HG02973 (cell line): ENCODE measurements around the gene MICAL2.

Source experiments
- ATAC-seq: cut with Tn5 transposase; IDR thresholded peaks from one replicate; pipeline ENCODE4 v1.9.1; 2021; ENCODE audit warnings: moderate library complexity; ENCODE audit not compliant: unreplicated experiment

Gene MICAL2

DNA sequence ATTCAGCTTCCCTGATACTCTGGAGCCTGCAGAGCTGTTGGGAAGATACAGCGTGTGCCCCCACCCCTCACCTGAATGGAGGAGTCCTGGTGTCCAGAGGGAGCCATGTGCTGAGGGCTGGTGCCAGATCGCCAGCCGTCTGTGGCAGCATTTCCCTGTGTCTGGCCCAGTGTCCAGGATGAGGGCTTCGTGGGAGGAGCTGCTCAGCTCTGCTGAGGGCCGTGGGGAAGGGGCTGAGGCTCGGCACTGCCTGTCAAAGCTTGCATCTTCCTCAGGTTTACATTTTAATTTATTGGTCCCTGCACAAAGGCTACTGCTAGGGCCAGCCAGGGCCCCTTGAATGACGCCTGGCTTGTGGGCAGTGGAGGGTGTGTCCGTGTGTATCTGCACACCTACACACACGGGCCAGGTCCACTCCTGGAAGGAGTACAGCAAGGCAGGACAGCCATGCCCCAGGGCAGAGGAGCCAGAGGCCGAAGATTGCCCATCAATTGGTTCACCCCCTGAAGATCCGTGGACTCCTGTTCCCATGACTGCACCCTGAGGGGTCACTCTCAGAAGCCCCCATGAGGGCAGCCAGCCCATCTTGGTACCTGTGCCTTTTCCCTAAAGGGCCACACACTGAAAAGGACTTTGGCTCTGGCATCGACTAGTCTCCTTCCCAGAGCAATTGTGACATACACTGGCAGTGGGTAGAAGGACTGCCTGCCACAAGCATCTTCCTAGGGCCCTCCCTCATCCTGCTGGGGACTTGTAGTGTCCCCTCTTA lies 159.2 kb downstream of the MICAL2 start:
- no peak for ATAC-seq

DNA sequence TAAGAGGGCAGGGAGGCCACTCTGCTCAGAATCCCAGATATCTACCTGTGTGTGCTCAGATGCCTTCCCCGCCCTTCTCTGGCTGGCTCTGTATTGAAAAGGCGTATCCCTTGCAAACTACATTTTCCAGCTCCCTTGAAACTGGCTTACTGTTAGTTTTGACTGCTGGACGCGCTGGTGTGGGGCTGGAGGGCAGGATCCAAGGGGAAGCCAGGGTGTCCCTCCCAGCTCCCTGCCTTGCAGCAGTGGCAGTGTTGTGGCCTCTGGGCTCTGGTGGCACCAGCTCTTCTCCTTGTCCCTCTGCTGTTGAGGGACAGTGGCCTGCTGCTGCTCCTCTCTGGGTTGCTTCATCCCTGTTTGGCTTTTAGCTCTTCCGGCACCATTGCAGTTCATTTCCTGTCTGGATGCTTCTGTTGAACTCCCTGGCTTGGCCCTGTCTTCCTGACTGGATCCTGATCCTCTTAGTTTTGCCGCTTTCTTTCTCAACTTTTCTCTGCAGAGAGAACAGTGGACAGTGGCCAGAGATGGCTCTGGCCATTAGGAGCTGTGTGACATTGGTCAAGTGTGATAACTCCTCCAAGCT lies 159.9 kb downstream of the MICAL2 start:
- no peak for ATAC-seq

DNA sequence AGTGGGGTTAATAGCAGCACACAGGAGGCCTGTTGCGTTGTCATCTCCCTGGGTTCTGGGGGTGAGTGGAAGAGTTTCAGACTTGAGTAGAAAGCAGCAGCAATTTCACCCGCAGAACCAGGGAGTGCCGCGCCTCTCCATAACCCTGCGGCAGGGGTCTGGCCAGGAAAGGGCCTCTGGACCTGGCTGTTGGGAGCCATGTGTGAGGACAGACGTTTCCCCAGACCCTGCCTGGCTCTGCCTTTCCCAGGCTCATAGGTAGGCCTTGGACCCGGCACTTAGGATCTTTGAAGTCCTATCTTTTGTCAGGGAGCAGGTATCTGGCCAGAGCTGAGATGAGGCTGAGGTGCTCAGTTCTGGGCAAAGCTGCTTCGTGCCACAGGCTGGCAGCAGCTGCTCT lies 160.4 kb downstream of the MICAL2 start:
- ATAC-seq: no peak

DNA sequence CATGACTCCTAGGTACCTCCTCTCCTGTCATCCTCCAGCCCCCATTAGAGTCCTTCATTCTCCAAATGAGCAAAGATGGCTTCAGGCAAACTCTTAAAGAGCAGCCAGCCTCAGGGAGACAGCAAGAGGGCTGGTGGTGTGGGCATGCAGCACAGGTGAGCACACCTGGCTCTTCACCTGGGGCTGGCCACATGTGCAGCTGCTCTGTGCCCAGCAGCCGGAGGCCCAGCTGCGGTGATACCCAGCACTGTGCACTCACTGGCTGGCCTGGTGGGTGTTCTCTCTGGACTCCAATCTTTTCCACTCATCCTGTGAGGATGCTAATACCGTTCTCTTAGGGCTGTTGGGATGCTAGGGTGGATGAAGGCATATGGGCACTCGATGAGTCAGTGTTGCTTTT lies 160.9 kb downstream of the MICAL2 start:
- ATAC-seq: no peak

DNA sequence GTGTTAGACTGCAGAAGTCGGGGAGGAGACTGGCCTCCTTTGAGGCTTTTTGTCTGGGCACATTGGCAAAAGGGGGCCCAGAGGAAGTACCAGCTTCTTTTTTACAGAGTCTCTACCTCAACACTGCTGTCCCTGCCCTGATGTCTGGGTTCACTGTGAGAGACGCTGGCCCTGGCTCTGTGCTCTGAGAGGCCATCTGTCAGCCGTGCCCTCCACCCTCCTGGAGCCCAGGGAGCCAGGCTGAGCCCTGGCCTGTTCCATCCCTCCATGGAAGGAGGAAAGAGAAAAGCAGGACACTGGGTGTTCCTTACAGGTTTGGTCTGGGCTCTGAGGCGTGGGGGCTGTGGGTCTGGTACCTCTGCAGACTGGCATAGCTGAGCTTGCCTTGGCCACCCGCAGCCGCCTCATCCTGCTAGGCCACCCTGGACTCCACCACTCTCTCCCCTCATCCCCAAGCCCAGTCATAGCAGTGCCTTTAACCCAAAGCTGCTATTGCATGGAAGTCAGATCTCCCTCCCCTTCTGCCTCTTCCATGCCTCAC lies 161.5 kb downstream of the MICAL2 start:
- no peak for ATAC-seq

DNA sequence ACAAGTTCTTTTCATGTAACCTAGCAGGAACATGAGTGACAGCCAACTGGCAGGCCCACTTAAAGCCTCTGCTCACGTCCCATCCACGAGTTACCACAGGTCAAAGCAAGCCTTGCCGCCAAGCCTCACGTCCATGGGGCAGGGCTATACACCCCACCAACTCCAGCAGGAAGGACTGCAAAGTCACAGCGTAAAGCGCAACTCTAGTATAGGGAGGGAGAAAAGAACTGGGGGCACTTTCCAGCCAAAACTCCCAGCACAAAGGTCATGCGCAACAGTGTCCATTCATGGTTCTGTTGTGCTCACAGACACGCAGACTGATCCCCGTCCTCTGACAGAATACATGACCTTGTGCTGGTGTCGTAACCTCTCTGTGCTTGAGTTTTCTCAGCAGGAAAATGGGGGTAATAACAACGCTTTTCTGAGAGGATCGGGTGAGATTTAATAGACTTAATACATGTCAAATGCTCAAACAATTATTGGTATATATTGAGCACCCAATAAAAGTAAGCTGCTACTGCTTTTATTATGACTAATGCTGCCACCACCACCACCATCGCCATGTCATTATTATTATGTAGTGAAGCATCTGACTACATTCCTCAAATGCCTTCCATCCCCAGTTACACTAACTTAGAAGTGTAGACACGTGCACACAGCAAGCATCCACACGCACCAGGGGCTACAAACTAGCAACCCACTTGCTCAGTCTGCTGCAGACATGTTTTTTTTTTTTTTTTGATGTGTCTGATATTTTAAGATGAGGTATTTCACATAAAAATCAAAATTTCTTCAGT lies 162.6 kb downstream of the MICAL2 start:
- ATAC-seq: no peak

DNA sequence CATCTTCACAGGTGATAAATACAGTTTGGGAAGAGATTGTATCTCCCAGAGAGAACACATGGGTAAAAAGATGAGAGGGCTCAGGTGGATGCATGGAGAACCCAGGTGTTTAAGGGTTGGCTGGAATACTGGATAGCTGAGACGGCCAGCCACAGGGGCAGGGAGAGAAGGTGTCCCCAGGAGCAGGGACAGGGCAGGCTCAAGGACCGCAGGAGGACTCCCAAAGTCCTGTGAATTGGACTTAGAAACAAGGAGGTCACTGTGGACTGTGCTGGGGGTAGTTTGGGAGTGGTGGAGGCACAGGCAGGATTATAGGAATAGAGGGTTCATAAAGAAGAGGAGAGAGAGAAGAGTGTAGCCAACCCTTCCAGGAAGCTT lies 163.2 kb downstream of the MICAL2 start:
- ATAC-seq: no peak

DNA sequence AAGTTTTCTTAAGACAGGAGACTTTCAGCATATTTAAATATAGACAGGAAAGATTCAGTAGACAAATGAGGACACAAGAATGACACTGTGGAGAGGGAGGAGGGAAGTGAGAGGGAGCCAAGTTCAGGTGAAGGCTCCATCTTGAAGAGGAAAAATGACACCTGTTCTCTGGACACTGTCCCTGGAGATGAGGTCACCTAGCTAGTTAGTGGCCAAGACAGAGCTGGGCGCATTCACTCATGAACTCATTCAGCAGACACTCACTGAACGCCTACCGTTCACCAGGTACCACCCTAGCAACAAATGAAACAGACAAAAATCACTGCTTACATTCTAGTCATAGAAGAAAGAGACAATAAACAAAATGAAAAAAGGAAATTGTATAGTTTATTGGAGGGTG lies 163.7 kb downstream of the MICAL2 start:
- ATAC-seq: no peak

DNA sequence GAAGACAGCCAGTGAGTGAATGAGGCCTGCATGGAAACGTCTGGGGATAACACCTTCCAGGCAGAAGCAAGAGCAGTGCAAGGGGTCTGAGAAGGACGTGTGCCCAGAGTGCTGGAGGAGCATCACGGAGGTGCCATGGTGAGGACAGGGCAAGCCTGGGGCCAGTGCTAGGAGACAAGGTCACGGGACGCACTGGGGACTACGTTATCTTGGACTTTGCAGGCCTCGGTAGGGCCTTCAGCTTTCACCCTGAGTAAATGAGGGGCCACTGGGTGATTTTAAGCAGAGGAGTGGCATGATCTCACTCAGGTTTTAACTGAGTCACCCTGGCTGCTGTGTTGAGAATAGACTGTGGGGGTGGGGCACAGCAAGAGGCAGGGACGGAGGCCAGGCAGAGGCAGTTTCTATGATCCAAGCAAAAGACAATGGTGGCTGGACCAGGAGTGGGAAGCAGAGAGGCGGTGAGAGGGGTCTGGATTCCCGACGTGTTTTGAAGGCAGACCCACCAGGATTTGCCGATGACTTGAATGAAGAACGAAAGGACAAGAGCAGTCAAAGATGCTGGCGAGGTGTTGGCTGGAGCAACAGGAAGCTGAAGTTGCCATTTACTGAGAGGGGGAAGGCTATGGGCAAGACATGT lies 164.3 kb downstream of the MICAL2 start:
- no peak for ATAC-seq

DNA sequence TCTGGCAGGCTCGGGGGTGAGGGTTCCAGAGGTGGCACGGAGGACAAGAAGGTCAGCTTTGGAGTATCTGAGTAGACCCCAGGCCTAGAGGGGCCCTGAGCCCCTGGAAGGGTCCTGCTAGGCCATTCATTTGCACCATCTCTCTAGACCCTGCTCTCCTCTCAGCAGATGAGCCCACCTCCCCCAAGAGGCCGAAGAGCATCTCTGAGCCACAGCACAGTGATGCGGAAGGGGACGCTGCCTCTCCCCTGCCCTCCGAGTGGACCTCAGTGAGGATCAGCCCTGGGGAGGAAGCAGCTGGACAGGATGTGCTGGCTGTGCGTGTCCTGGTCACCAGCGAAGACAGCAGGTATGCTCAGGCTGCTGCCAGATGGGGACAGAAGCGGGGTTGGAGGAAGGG lies 165.4 kb downstream of the MICAL2 start:
- ATAC-seq: no peak

DNA sequence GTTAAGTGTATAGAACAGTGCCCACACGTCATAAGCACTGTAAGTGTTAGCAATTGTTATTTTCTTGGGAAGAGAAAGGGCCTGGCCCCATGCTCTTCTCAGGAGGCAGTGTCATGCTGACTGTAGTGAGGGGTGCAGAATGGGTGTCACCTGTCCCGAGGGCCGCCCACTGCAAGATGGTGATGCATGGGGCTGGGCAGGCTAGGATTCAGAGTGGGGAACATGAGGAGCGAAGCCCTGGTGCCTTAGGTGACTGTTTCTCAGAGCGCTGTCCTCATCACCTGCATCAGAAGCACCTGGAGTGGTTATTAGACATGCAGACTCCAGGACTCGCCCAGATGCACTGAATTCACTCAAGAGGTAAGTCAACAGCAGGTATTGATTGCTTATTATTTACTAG lies 166.0 kb downstream of the MICAL2 start:
- ATAC-seq: no peak

DNA sequence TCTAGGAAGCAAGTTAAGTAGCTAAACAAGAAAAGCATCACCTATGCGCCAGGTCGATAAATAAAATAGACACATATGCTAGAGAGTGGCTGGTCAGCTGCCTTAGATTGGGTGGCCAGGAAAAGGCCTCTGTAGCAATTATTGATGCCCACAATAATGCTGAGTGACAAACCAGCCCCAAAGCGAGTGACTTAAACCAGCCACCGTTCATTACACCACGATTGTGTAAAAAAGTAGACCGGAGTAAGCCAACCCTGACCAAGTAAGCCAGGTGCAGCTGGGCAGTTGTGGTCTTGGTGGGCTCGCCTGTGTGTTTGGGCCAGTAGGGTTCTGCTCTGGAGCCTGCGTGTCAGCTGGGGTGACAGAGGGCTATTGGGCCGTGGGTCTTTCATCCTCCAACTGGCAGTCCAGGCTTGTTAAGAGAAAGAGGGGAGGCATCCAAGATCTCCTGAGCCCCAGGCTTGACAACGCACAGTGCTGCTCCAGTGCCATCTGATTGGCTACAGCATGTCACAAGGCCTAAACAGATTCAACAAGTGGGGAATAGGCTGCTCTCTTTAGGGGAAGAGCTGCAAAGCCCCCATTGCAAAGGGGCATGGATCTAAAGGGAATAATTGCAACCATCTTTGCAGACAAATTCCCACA lies 166.6 kb downstream of the MICAL2 start:
- ATAC-seq: no peak

DNA sequence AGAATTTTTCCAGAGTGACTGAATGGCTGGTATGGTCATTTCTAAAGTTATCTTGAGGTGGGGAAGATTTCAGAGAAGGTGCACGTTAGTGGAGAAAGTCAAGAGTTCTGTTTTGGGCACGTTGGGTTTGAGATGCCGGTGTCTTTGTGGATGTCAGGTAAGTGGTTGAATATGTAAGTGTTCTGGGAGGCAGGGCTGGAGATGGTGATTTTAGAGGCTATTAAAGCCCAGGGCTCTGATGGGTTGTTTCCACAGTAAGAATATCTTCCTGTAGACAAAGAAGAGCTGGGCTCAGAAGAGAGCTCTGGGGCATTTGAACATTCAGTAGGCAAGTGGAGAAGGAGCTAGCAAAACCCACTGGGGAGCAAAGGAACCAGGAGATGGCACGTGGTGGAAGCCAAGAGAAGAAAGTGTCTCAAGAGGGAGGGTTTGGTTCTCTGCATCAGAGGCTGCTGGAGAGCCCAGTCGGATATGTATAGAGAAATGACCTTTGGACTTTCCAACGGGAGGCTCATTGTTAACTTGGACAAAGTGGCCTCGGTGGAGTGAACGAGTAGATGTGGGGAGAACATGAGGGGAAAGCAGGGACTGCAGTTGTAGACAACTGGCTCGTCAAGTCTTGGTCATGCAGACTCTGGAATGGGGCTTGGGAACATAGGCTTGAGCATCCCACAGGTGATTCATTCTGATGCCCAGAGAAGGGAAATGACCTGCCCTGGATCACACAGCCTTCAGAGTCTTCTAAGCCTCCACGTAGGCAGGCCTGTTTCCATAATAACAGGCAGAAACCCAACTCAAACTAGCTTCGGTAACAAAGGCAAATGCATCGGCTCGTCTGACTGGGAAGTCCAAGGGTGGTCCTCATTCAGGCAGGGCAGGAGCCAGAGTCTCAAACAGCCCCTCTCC lies 168.6 kb downstream of the MICAL2 start:
- no peak for ATAC-seq

DNA sequence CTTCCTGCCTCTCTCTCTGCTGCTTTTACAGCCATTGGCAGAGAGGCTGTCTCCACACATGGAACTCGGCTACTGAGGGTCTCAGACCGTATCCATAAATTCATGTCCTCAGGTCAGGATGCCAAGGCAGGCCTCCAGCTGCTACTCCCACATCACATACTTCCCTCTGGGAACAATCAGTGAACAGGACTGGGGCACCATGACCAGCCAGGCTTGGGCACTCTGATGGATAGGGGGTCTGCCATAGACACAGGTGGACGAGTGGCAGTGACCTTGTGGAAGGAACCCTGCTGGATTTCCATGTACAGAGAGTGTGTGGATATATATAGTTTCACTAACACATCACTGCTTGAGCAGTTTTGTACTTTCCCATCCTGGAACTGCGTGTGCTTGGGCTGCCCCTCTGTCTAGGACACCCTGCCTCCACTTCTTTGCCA lies 169.3 kb downstream of the MICAL2 start:
- no peak for ATAC-seq

DNA sequence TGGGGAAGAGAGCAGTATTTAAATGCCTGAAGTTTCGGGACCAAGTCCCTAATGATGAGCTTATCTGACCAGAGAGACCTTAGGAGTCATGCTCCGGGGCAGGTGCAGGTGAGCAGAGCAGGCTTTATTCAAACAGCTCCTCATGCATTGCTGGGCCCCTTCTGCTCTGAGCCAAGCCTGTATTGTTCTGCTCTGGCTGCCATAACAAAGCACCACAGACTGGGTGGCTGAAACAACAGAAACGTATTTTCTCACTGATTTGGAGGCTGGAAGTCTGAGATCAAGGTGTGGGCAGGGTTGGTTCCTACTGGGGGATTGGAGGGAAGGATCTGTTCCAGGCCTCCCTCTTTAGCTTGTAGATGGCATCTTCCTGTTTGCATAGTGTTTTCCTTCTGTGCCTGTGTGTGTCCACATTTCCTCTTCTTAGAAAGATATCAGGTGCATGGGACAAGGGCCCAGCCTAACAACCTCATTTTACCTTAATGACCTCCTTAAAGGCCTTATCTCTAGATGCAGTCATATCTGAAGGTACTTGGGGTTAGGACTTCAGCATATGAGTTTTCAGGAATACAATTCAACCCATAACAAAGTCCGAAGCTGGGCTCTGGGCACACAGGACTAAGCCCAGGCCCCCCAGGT lies 169.9 kb downstream of the MICAL2 start:
- ATAC-seq: no peak

DNA sequence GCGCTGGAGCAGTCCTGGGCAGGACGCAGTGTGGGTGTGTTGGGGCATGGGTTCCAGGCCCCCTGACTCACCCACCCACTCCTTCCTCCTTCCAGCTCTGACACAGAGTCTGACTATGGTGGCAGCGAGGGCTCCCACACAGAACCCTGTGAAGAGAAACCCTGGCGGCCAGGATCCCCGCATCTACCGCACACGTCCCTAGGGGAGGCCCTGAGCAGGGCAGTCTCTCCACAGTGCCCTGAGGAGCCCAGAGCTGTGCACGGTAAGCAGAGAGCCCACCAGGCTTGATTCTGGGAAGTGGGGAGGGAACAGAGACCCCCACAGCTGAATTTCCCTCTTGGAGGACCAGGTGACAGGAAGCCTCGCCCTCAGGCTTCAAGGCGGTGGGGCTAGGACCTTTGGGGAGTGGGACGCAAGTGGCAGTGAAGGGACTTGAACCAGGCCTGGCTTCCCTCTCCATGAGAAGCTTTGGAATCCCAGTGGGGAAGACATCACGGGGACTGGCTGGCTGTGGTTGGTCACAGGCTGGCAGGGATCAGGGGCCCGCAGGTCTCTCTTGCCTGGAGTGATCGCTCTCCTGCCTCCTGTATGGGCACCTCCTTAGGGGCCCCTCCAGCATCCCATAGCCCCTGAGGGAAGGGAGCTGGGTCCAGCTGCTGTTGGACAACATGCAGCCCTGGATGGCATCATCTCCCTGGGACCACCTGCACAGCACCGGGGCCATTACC lies 170.6 kb downstream of the MICAL2 start:
- ATAC-seq: no peak

DNA sequence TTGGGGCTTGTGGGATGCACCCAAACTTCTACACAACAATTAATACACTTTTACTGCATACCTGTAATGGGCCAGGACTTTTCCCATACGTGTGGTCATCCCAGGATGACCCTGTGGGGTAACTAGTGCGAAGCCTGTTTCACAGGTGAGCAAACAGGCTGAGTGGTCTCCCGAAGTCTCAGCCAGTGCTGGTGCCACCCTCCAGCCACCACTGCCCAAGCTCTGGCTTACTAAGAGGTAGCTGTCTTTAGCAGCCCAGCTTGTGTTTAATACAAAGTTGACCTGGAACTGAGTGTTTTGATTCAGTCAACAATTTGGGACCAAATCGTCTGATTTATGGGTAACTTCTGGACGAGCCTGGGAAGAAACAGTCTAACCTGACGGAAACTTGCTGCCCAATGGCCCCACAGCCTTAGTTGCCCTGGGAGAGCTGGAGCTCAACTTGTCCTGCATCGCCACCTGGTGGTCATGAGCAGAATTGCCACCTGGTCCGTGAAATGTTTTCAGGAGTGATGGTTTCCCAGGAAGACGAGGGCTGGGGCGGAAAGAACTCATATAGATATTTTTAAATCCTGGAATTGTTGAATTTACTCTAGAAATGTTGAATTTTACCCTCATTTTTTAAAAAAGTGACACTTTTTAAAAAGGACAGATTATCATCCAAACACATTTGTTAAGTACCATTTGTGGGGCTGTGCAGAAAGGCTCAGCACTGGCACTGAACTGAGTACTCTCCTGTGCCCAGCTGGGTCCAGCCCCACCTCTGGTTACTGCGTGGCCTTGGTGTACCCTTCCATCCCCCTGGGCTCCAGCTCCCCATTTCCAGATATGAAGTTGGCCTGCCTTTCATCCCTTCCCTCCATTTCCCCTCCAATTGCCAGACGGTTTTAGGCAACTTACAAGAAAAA lies 171.4 kb downstream of the MICAL2 start:
- no peak for ATAC-seq

DNA sequence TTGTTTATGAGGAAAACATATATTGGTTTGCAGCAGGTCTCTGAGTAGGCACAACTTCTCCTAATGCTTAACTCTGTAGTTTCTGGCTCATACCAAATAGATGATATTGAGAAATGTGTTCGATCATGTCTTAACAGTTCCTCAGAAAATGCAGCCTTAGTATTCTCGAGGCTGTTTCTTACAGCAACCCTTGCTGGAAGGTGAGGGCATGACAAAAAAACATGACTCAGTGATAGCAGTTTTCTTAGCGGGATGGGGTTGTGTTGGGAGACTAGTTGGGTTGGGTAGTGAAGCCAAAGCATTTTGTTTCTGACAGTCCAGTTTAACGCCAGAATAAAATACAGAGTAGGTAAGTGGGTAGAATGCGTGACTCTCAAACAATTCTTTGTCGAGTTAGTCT lies 172.3 kb downstream of the MICAL2 start:
- no peak for ATAC-seq
